DMS 273 (cell line): ENCODE measurements around the gene ALMS1.
"Not testable (repeated sequence)": the region's sequence is repeated elsewhere in the genome, so short reads cannot be mapped to it uniquely, and the experiment has no call there.

Experiments used
- DNase-seq: peaks from one replicate; lab custom pipeline; 2025; ENCODE audit not compliant: unreplicated experiment; lab: John Stamatoyannopoulos, UW

ALMS1 gene

GRCh38 chr2:73403237-73403636 is 17.6 kb downstream of the ALMS1 start:
- DNase-seq, result no peak

- DNase-seq, result no peak
These were observed 18.8 kb downstream of the ALMS1 start for GRCh38 chr2:73404409-73404808.

- DNase-seq, result no peak
These were observed 21.4 kb downstream of the ALMS1 start for GRCh38 chr2:73406996-73407395.

GRCh38 chr2:73408198-73408597 is 22.6 kb downstream of the ALMS1 start:
- DNase-seq, result no peak

GRCh38 chr2:73414696-73415095 is 29.1 kb downstream of the ALMS1 start:
- no peak for DNase-seq

- DNase-seq, result no peak
These were observed 30.3 kb downstream of the ALMS1 start for GRCh38 chr2:73415906-73416305.

- DNase-seq, result no peak
These were observed 32.7 kb downstream of the ALMS1 start for GRCh38 chr2:73418343-73418742.

- no peak for DNase-seq
These were observed 38.3 kb downstream of the ALMS1 start for GRCh38 chr2:73423913-73424312.

GRCh38 chr2:73426176-73426575 is 40.5 kb downstream of the ALMS1 start:
- DNase-seq, result no peak

GRCh38 chr2:73436019-73436418 is 50.4 kb downstream of the ALMS1 start:
- no peak for DNase-seq

GRCh38 chr2:73444202-73444601 is 58.6 kb downstream of the ALMS1 start:
- DNase-seq, result no peak

GRCh38 chr2:73448856-73449255 is 63.2 kb downstream of the ALMS1 start:
- DNase-seq, result no peak

GRCh38 chr2:73449404-73449803 is 63.8 kb downstream of the ALMS1 start:
- DNase-seq, result no peak

- no peak for DNase-seq
These were observed 65.8 kb downstream of the ALMS1 start for GRCh38 chr2:73451263-73451972.

GRCh38 chr2:73457982-73458381 is 72.3 kb downstream of the ALMS1 start:
- DNase-seq, result no peak

- not testable (repeated sequence) for DNase-seq
These were observed 76.8 kb downstream of the ALMS1 start for GRCh38 chr2:73462388-73462787.

GRCh38 chr2:73468376-73468775 is 82.7 kb downstream of the ALMS1 start:
- DNase-seq, result no peak

- not testable (repeated sequence) for DNase-seq
These were observed 98.2 kb downstream of the ALMS1 start for GRCh38 chr2:73483874-73484273.

- no peak for DNase-seq
These were observed 101.5 kb downstream of the ALMS1 start for GRCh38 chr2:73487112-73487657.

GRCh38 chr2:73488079-73488478 is 102.4 kb downstream of the ALMS1 start:
- no peak for DNase-seq

GRCh38 chr2:73489053-73489452 is 103.4 kb downstream of the ALMS1 start:
- no peak for DNase-seq

GRCh38 chr2:73494031-73494430 is 108.4 kb downstream of the ALMS1 start:
- DNase-seq, result no peak

GRCh38 chr2:73503992-73504570 is 118.4 kb downstream of the ALMS1 start:
- no peak for DNase-seq
